Measurements from ENCODE around the gene NUDT17.
"Not testable (repeated sequence)": the region's sequence is repeated elsewhere in the genome, so short reads cannot be mapped to it uniquely, and the experiment has no call there.

The NUDT17 gene

GRCh38 chr1:145845514-145846161 is at the start of gene NUDT17:
TSS of gene NUDT17 (plus strand) at chr1:145845630. CDS start at chr1:145845641, 11 bp downstream.
- peak in 50 of 51 donors; percentile 4 to 79 (median 54) for DNase-seq

GRCh38 chr1:145796753-145797152 is 48.7 kb upstream of the NUDT17 start:
- no peak for DNase-seq

- DNase-seq = no peak
Measured at GRCh38 chr1:145799806-145800205, 45.6 kb upstream of the NUDT17 start.

GRCh38 chr1:145804235-145805045 is 41.0 kb upstream of the NUDT17 start:
- DNase-seq = no peak

GRCh38 chr1:145805057-145805456 is 40.4 kb upstream of the NUDT17 start:
- no peak for DNase-seq

GRCh38 chr1:145806408-145806807 is 39.0 kb upstream of the NUDT17 start:
- DNase-seq = no peak

- DNase-seq = no peak
Measured at GRCh38 chr1:145806844-145807243, 38.6 kb upstream of the NUDT17 start.

GRCh38 chr1:145812977-145813810 is 32.2 kb upstream of the NUDT17 start:
- DNase-seq = not testable (repeated sequence)

GRCh38 chr1:145818095-145818494 is 27.3 kb upstream of the NUDT17 start:
- DNase-seq = not testable (repeated sequence)

- DNase-seq = not testable (repeated sequence)
Measured at GRCh38 chr1:145822779-145823331, 22.6 kb upstream of the NUDT17 start.

GRCh38 chr1:145823565-145824498 is 21.6 kb upstream of the NUDT17 start, which contains the start of the genes POLR3C and RNF115:
TSS of gene POLR3C (plus strand) at chr1:145824200. CDS start at chr1:145825777, 1,577 bp downstream.
TSS of gene RNF115 (minus strand) at chr1:145824095. CDS start at chr1:145823873, 222 bp downstream.
- DNase-seq = peak; percentile 25 to 93 (median 81)

GRCh38 chr1:145824499-145824842 is 21.0 kb upstream of the NUDT17 start:
- DNase-seq = no peak

- no peak for DNase-seq
Measured at GRCh38 chr1:145826030-145826429, 19.4 kb upstream of the NUDT17 start.

- no peak for DNase-seq
Measured at GRCh38 chr1:145827966-145828365, 17.5 kb upstream of the NUDT17 start.

- no peak for DNase-seq
Measured at GRCh38 chr1:145828367-145829026, 16.9 kb upstream of the NUDT17 start.

- DNase-seq = not testable (repeated sequence)
Measured at GRCh38 chr1:145830810-145831209, 14.6 kb upstream of the NUDT17 start.

GRCh38 chr1:145837656-145838055 is 7.8 kb upstream of the NUDT17 start:
- no peak for DNase-seq

GRCh38 chr1:145843031-145843430 is 2.4 kb upstream of the NUDT17 start:
- no peak for DNase-seq

- peak in 2 of 51 donors; percentile 40 to 70 for DNase-seq
Measured at GRCh38 chr1:145845144-145845513, 301 bp upstream of the NUDT17 start.

- DNase-seq = peak in 4 of 51 donors; percentile 7 to 25 (median 16)
Measured at GRCh38 chr1:145846201-145846612, 777 bp downstream of the NUDT17 start.
